BE2C (cell line): ENCODE measurements around the gene FBF1.
"Not testable (repeated sequence)": the region's sequence is repeated elsewhere in the genome, so short reads cannot be mapped to it uniquely, and the experiment has no call there.

ENCODE experiments used
- DNase-seq: peaks from one replicate; pipeline ENCODE4 v3.0.0-alpha.2; 2020
- H3K27me3 ChIP-seq: fragments of 250-450 bp; sonication (Bioruptor Pico); 2 replicates; pipeline ENCODE4 v1.5.1; 2020; ENCODE audit warnings: mild to moderate bottlenecking
- H3K36me3 ChIP-seq: fragments of 250-450 bp; sonication (Bioruptor Pico); 2 replicates; pipeline ENCODE4 v1.5.1; 2020; ENCODE audit warnings: mild to moderate bottlenecking
- H3K4me1 ChIP-seq: fragments of 250-450 bp; sonication (Bioruptor Pico); 2 replicates; pipeline ENCODE4 v1.5.1; 2020
- H3K4me3 ChIP-seq: 2 replicates; pipeline ENCODE4 v1.5.1; 2011; ENCODE audit warnings: low read depth, low read length
- H3K9me3 ChIP-seq: fragments of 250-450 bp; sonication (Bioruptor Pico); 2 replicates; pipeline ENCODE4 v1.5.1; 2020
- TF ChIP-seq, protein P1 (sequence below): IDR thresholded peaks from 2 replicates; pipeline ENCODE4 v1.5.1; 2012; ENCODE audit warnings: mild to moderate bottlenecking, low read depth, low read length

The FBF1 gene

DNA sequence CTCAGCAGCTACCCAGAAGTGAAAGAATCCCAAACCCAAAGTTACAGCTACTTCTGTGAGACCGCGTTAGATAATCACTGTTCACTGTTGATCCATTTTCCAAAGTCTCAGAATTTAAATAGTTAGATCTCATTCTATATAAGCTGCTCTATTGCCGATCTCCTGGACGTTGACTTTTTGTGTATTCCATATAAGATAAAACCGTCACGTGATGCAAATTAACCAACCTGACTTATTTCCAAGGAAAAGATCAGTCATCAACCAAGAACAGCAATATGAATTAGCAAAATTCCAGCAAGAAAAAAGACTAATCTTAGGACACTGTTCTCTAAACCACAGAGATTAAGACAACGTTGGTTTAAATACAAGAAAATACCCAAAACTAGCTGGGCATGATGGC lies 29.8 kb upstream of the FBF1 start:
- no peak overlapping the region for H3K4me3 ChIP-seq
- H3K4me1 ChIP-seq: no peaks in the 10 kb centered on the region
- peaks cover 10% of the 10 kb centered on the region; the same call in 1 of the 2 replicates for H3K36me3 ChIP-seq

DNA sequence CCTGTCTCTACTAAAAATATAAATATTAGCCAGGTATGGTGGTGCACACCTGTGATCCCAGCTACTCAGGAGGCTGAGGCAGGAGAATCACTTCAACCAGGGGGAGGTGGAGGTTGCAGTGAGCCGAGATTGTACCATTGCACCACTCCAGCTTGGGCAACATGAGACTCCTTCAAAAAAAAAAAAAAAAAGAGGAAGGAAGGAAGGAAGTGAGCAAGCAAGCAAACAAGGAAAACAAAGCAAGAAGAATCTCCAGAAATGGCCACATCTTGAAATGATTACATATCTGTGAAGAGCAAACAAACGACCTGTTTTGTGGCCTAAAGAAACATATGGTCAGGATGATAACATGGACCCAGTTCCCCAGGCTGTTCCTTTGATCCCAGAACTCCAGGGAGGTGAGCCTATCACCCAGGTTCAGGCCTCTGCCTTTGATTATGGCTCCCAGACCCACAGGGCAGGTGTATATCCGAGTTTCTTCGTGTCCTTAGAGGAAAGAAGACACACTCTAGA lies 29.2 kb upstream of the FBF1 start:
- H3K27me3 ChIP-seq: no peaks in the 10 kb centered on the region
- TF ChIP-seq, protein P1, sequence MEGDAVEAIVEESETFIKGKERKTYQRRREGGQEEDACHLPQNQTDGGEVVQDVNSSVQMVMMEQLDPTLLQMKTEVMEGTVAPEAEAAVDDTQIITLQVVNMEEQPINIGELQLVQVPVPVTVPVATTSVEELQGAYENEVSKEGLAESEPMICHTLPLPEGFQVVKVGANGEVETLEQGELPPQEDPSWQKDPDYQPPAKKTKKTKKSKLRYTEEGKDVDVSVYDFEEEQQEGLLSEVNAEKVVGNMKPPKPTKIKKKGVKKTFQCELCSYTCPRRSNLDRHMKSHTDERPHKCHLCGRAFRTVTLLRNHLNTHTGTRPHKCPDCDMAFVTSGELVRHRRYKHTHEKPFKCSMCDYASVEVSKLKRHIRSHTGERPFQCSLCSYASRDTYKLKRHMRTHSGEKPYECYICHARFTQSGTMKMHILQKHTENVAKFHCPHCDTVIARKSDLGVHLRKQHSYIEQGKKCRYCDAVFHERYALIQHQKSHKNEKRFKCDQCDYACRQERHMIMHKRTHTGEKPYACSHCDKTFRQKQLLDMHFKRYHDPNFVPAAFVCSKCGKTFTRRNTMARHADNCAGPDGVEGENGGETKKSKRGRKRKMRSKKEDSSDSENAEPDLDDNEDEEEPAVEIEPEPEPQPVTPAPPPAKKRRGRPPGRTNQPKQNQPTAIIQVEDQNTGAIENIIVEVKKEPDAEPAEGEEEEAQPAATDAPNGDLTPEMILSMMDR: no peak
- peaks cover 10% of the 10 kb centered on the region; the same call in 1 of the 2 replicates for H3K36me3 ChIP-seq
- H3K4me1 ChIP-seq: no peaks in the 10 kb centered on the region
- no peak overlapping the region for H3K4me3 ChIP-seq
- H3K9me3 ChIP-seq: no peaks in the 10 kb centered on the region
- DNase-seq: no peak

More for the DNA sequence above, 29.8 kb upstream of the FBF1 start:
- TF ChIP-seq, protein P1: no peak
- Histone ChIP-seq H3K27me3 (no peaks in the 10 kb centered on the region), H3K9me3 (no peaks in the 10 kb centered on the region)
- DNase-seq: no peak

DNA sequence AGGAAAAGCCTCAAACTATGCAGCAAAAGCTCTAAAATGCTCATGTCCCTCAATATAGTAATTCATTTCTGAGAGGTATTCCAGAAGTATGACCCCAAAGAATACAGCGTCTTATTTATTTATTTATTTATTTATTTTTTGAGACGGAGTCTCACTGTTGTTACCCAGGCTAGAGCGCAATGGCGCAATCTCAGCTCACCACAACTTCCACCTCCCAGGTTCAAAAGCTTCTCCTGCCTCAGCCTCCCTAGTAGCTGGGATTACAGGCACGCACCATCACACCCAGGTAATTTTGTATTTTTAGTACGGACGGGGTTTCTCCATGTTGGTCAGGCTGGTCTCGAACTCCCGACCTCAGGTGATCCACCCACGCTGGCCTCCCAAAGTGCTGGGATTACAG lies 28.2 kb upstream of the FBF1 start:
- H3K36me3 ChIP-seq, H3K4me1 ChIP-seq, H3K4me3 ChIP-seq, H3K9me3 ChIP-seq, DNase-seq, H3K27me3 ChIP-seq: not testable (repeated sequence)

DNA sequence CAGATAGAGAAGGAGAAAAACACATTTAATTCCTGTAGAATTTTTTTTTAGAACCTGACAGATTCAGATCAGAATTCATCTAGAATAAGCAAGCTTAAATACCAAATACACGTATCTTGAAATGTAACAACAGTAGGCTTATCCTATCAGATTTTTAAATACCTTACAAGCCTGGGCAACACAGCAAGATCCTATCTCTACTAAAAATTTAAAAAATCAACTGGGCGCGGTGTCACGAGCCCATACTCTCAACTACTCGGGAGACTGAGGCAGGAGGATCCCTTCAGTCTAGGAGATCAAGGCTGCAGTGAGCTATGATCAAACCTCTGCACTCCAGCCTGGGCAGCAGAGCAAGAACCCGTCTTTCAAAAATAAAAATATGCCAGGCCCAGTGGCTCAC lies 24.6 kb upstream of the FBF1 start:
- TF ChIP-seq, protein P1: no peak
- no peaks in the 10 kb centered on the region for H3K9me3 ChIP-seq
- no peak overlapping the region for H3K4me3 ChIP-seq
- H3K27me3 ChIP-seq: no peaks in the 10 kb centered on the region
- DNase-seq: no peak
- no peaks in the 10 kb centered on the region for H3K4me1 ChIP-seq
- peaks cover 3% of the 10 kb centered on the region; the same call in 1 of the 2 replicates for H3K36me3 ChIP-seq

DNA sequence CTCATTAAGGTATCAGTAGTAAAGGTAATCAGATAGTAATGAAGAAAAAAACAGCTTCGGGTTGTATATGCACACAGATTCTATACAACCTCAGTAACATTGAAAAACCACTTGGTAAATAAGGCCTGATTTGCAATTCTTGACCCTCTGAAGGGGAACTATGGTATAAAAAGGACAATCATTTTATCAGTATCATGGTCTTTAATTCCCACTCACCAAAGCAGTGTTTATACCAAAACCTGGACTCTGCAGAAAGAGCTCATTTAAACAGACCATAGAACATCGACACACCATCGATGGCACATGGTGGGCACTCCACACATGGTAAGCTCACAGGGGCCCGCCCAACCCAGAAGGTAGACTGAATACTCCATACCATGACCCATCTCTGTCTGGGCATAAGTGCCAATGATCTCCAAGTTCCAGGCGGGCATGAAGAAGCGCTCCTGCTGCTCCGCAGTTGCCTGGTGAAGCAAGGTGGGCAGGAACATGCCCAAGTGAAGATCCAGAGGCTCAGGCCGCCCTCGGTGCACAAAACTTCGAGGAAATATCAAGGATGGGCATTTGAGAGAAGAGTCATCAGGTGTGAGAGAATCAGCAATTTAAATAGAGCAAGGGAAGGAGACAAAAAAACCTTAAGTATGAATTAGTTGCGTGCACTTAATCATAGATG lies 19.1 kb upstream of the FBF1 start:
- TF ChIP-seq, protein P1: no peak
- H3K4me3 ChIP-seq: no peak overlapping the region
- H3K36me3 ChIP-seq: peaks cover 13% of the 10 kb centered on the region

DNA sequence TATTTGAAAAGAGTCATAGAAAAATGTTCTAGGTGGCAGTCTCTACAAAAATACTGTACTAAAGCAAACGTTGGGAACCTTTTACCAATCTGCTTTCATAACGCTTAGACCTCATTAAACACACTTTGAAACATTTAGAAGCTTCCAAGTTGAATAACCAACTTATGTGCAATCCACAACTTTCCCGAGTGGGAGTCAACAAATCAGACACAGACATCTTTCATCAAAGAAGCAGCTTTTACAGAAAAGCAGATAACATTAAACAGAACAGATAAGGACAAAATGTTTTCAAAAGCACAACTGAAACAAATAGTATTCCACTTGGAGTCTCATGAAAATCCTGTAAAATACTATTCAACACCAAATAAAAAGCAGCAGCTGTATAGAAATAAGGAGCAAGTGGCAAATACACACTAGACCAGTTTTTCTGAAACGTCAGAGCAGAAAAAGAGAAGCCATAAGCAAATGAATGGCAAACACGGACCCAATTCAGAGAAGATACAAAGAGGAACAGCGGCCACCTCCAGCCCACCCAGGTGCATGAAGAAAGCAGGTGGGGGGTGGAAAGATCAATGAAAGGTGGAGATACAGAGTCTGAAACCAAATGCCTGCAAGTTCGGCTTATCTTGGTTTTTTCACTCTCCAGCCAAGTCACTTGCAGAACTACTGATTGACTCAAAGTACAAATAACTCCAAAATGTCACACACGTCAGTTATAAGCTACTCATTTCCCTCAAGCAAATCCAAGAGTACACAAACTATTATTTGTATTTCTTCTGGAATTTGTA lies 18.4 kb upstream of the FBF1 start:
- peaks cover 13% of the 10 kb centered on the region for H3K36me3 ChIP-seq
- H3K4me3 ChIP-seq: no peak overlapping the region
- DNase-seq: no peak
- H3K4me1 ChIP-seq: no peaks in the 10 kb centered on the region
- H3K27me3 ChIP-seq: no peaks in the 10 kb centered on the region
- no peaks in the 10 kb centered on the region for H3K9me3 ChIP-seq
- TF ChIP-seq, protein P1: no peak

More for the DNA sequence above, 19.1 kb upstream of the FBF1 start:
- Histone ChIP-seq H3K9me3 (no peaks in the 10 kb centered on the region), H3K27me3 (no peaks in the 10 kb centered on the region), H3K4me1 (no peaks in the 10 kb centered on the region)
- no peak for DNase-seq
